Lung (tissue), 12 donors: ENCODE measurements around the gene SRD5A1. TPM values are rescaled to one million over a fixed set of nuclear protein-coding genes. Genes with fewer than 3 reads are reported as not detected.

Experiments
- ATAC-seq: fragments of 200-7000 bp; cut with Tn5 transposase; one replicate; pipeline ENCODE4 v1.9.1; 2020; ENCODE audit warnings: moderate number of reproducible peaks; ENCODE audit not compliant: insufficient read depth, low FRiP score
- DNase-seq, 3 donors: peaks; one replicate each; pipeline ENCODE4 v3.0.0-alpha.2; 2013 to 2017
- H3K27ac ChIP-seq, 2 donors: one replicate each; pipeline ENCODE4 v1.5.1; 2013; ENCODE audit warnings: mild to moderate bottlenecking in 2 of 2, moderate library complexity in 2 of 2, control low read depth in 1 of 2, inconsistent platforms in 1 of 2, low read depth in 1 of 2, low read length in 1 of 2
- H3K27me3 ChIP-seq, 3 donors: one replicate each; pipeline ENCODE4 v1.5.1; 2013; ENCODE audit warnings: low read length in 2 of 3; ENCODE audit not compliant: control insufficient read depth in 3 of 3, insufficient read depth in 3 of 3
- H3K36me3 ChIP-seq, 4 donors: one replicate each; pipeline ENCODE4 v1.5.1; 2013; ENCODE audit warnings: low read length in 4 of 4, mild to moderate bottlenecking in 1 of 4, moderate library complexity in 1 of 4; ENCODE audit not compliant: control insufficient read depth in 4 of 4, insufficient read depth in 4 of 4
- H3K4me1 ChIP-seq, 5 donors: one replicate each; pipeline ENCODE4 v1.5.1; 2013; ENCODE audit warnings: low read length in 5 of 5, mild to moderate bottlenecking in 2 of 5, moderate library complexity in 1 of 5; ENCODE audit not compliant: control insufficient read depth in 5 of 5, insufficient read depth in 5 of 5
- H3K4me3 ChIP-seq: one replicate; pipeline ENCODE4 v1.5.1; 2013; ENCODE audit warnings: mild to moderate bottlenecking, control low read depth, moderate library complexity
- H3K9ac ChIP-seq, 2 donors: one replicate each; pipeline ENCODE4 v1.5.1; 2013; ENCODE audit warnings: low read length in 2 of 2, control low read depth in 1 of 2; ENCODE audit not compliant: insufficient read depth in 1 of 2
- H3K9me3 ChIP-seq, 4 donors: one replicate each; pipeline ENCODE4 v1.5.1; 2013; ENCODE audit warnings: low read length in 3 of 4, mild to moderate bottlenecking in 1 of 4, moderate library complexity in 1 of 4; ENCODE audit not compliant: control insufficient read depth in 4 of 4, insufficient read depth in 3 of 4
- WGBS, 2 donors: extraction: QIAGEN DNeasy Blood & Tissue Kit; methylation state at CpG; one replicate each; pipeline ENCODE4 v1.1.7; 2013; 5-methylcytosine and 5-hydroxymethylcytosine counted together
- polyA plus RNA-seq, 2 donors: library from polyadenylated mRNA; stranded (reverse); fragments of 200-250 nt; gene quantifications; one replicate each; pipeline ENCODE4 v1.2.1, GENCODE V29; 2013
- total RNA-seq, 2 donors: library from RNA; depleted of rRNA in 1 of 2; stranded (reverse); fragments of >200 nt in 1 of 2; gene quantifications; one replicate each; pipeline ENCODE4 v1.2.1, GENCODE V29; 2014 to 2021
- TF ChIP-seq, protein P1 (sequence below): IDR thresholded peaks from 2 replicates; pipeline ENCODE4 v1.5.1; 2012; ENCODE audit warnings: mild to moderate bottlenecking; ENCODE audit errors: control extremely low read depth, extremely low read depth
- donor health status: control.
- donor health status: control.
- donor health status: Bipolar disorder and iron deficiency.
- donor health status: healthy.
- donor health status: DM: yes; HTN: yes; CAD: no.

Gene SRD5A1
- total and polyA plus RNA-seq, 4 donors: 2.6 to 14.4 (median 7.3) TPM

DNA sequence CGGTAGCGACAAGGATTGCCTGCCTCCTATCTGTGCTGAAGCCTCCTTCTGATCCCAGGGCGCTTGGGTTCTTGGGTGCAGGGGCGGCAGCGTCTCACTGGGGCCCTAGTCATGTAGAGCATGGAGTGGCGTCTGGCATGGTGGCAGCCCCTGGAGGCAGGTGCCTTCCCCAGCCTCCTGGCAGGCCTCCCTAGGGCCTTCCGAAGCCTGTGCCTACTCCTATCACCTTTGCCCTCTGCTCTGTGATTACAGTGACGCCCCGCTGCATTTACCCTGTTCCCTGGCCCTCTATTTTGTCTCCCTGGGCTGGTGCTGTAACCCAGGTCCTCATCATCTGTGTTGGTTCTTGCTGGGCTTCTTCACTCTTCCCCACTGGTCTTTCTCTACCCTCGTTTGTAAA, 3.8 kb downstream of the SRD5A1 start:
- 81 to 97% methylated on average over 10 of the region's 10 CpGs for WGBS, 2 donors
- Histone ChIP-seq H3K27me3 (no peaks in the 10 kb centered on the region), H3K36me3 (peaks cover 0 to 6% (median 0%) of the 10 kb centered on the region in 4 donors), H3K9ac (no peak overlapping the region), H3K4me1 (peaks cover 0 to 11% (median 2%) of the 10 kb centered on the region in 5 donors), H3K9me3 (no peaks in the 10 kb centered on the region), H3K4me3 (no peak overlapping the region), H3K27ac (no peak overlapping the region)
- DNase-seq (no peak), ATAC-seq (no peak)
- TF ChIP-seq, protein P1, sequence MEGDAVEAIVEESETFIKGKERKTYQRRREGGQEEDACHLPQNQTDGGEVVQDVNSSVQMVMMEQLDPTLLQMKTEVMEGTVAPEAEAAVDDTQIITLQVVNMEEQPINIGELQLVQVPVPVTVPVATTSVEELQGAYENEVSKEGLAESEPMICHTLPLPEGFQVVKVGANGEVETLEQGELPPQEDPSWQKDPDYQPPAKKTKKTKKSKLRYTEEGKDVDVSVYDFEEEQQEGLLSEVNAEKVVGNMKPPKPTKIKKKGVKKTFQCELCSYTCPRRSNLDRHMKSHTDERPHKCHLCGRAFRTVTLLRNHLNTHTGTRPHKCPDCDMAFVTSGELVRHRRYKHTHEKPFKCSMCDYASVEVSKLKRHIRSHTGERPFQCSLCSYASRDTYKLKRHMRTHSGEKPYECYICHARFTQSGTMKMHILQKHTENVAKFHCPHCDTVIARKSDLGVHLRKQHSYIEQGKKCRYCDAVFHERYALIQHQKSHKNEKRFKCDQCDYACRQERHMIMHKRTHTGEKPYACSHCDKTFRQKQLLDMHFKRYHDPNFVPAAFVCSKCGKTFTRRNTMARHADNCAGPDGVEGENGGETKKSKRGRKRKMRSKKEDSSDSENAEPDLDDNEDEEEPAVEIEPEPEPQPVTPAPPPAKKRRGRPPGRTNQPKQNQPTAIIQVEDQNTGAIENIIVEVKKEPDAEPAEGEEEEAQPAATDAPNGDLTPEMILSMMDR: no peak

DNA sequence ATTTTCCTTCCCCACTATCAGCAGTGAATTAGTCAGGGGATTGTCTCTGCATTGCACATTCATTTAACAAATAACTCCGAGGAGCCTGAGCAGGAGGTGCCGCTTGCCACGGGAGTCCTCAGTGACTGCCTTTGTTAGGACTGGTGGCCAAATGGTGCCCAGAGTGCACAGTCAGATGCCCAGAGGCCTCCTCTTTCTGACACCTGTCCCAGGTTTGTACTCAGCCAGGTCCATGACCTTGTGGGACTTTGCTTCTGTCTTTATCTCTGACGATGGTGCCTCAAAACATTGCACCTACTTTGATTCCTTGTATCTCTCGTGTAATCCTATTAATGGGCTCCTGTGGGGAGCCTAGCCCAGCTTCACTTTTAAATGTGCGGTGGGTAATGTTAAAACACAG, 4.3 kb downstream of the SRD5A1 start:
- Histone ChIP-seq H3K4me1 (peaks cover 0 to 8% (median 0%) of the 10 kb centered on the region in 5 donors), H3K4me3 (no peak overlapping the region), H3K27ac (no peak overlapping the region), H3K36me3 (peaks cover 0 to 2% (median 0%) of the 10 kb centered on the region in 4 donors), H3K9me3 (no peaks in the 10 kb centered on the region), H3K27me3 (no peaks in the 10 kb centered on the region), H3K9ac (no peak overlapping the region)
- DNase-seq (no peak), ATAC-seq (no peak)
- TF ChIP-seq, protein P1: no peak
- WGBS, 2 donors: 92 to 94% methylated on average over 6 of the region's 6 CpGs

DNA sequence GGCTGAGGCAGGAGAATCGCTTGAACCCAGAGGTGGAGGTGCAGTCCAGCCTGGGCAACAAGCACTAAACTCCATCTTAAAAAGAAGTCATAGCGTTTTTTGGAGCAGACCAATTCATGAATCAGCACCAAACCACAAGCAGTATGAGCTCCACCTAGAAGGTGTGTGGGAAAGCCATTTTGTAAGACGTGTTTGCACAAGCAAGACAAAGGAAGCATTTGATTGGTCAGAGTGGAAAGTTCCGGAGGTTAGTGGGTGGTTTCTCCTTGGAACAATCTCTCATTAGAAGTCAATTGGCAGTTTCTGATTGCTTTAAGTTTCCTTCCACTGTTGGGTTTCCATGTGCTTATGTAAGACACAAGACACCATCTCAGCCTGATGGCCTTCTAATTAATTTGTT, 5.0 kb downstream of the SRD5A1 start:
- TF ChIP-seq, protein P1: no peak
- no peak for ATAC-seq
- H3K36me3 ChIP-seq: no peaks in the 10 kb centered on the region
- no peaks in the 10 kb centered on the region for H3K9me3 ChIP-seq
- no peak overlapping the region for H3K9ac ChIP-seq
- no peaks in the 10 kb centered on the region for H3K27me3 ChIP-seq
- DNase-seq: no peak
- no peak overlapping the region for H3K4me3 ChIP-seq
- no peak overlapping the region for H3K27ac ChIP-seq
- WGBS, 2 donors: 65 to 80% methylated on average over 4 of the region's 4 CpGs
- H3K4me1 ChIP-seq: peaks cover 0 to 8% (median 0%) of the 10 kb centered on the region in 5 donors

DNA sequence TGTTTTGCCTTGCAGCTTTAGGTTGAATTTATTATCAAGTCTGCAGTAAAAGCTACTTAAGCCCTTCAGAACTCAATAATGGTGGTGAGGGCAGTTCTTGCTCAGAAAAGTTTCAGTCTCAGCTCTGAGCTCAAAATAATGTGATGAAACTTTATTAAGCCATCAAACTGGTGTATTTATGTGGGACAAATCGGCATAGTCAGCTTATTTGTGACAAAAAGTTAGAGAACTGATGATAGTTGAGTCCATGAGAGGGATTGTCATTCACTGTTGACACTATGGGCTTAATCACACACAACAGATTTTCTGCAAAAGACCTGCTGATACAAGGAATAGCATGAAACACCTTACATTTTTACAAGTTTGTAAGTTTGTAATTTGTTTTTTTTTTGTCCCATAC, 9.4 kb downstream of the SRD5A1 start:
- TF ChIP-seq, protein P1: no peak
- no peak overlapping the region for H3K9ac ChIP-seq
- DNase-seq (no peak), ATAC-seq (no peak)
- 89 to 94% methylated on average over 1 of the region's 1 CpG for WGBS, 2 donors
- no peak overlapping the region for H3K27ac ChIP-seq
- H3K27me3 ChIP-seq: no peaks in the 10 kb centered on the region
- no peaks in the 10 kb centered on the region for H3K9me3 ChIP-seq
- H3K4me3 ChIP-seq: no peak overlapping the region
- H3K36me3 ChIP-seq: no peaks in the 10 kb centered on the region
- peaks cover 0 to 2% (median 0%) of the 10 kb centered on the region in 5 donors for H3K4me1 ChIP-seq
